RPMI8226 (cell line): ENCODE measurements around the gene CDC27.
"Not testable (repeated sequence)": the region's sequence is repeated elsewhere in the genome, so short reads cannot be mapped to it uniquely, and the experiment has no call there.

Experiments
- DNase-seq: peaks from one replicate; pipeline ENCODE4 v3.0.0-alpha.2; 2015

CDC27 gene

GRCh38 chr17:47120521-47121095 lies 68.5 kb downstream of the CDC27 start:
- no peak for DNase-seq

GRCh38 chr17:47119746-47120520 lies 69.2 kb downstream of the CDC27 start:
- DNase-seq = no peak

DNA sequence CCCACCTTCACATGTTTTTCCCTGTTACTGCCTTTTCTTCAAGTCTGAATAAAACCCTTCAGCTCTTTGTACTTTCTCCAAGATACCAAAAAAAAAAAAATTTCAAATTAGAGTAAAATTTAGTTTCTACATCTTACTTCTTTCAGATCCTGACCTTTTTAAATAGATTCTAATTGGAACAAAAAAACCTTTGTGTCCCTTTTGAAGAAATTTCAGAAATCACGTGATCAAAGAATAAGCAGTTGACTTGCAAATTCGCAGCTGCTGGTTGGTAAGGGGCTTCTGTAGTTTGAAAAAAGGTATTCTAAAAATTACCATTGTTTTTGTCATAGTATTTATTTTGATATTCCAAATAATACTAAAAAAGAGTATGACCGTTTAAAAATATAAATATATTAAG lies 71.7 kb downstream of the CDC27 start:
- DNase-seq = no peak

DNA sequence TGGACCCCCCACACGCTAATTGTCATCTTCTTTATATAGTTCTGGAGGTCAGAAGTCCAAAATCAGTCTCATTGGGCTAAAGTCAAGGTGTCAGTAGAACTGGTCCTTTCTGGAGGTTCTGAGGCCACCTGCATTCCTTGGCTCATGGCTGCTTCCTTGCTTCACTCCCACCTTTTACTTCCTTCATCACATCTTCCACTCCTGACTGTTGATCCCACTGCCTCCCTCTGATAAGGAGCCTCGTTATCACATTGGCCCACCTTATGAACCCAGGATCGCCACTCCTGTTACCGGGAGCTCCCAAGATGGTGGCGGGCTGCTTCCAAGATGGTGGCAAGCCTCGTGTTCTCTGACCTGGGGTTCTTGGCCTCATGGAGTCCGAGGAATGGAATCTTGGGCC lies 83.0 kb downstream of the CDC27 start:
- no peak for DNase-seq

DNA sequence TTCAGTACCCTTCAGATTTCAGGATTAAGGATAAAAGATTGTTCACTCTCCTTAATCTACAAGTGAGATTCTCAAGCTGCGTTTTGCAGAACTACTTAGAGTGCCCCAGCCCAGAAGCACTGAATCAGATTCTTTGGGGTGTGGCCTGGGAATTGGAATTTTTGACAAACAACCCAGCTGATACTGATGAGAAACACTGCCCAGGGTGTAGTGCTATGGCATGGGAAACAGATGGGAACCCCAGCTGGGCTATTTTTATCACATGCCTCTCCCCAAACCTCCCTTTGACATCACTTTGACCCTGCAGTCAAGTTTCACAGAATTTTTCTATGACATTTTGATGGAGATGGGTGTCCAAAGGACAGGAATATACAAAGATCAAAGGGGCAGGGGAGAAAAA lies 83.8 kb downstream of the CDC27 start:
- not testable (repeated sequence) for DNase-seq

DNA sequence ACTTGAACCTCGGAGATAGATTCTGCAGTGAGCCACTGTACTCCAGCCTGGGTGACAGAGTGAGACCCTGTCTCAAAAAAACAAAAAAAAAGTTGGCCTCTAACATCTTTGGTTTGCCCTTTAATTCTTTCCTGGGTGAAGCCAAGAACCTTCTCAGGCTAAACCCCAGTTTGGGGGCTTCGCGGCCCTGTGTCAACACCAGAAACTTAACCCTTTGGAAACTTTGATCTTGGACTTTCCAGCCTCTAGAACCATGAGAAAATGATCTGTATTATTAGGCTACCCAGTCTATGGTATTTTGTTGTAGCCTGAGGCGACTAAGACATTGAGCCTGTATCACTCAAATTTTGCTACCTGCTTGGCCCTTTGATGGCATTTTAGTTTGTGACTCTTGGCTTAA lies 86.2 kb downstream of the CDC27 start:
- DNase-seq = no peak

DNA sequence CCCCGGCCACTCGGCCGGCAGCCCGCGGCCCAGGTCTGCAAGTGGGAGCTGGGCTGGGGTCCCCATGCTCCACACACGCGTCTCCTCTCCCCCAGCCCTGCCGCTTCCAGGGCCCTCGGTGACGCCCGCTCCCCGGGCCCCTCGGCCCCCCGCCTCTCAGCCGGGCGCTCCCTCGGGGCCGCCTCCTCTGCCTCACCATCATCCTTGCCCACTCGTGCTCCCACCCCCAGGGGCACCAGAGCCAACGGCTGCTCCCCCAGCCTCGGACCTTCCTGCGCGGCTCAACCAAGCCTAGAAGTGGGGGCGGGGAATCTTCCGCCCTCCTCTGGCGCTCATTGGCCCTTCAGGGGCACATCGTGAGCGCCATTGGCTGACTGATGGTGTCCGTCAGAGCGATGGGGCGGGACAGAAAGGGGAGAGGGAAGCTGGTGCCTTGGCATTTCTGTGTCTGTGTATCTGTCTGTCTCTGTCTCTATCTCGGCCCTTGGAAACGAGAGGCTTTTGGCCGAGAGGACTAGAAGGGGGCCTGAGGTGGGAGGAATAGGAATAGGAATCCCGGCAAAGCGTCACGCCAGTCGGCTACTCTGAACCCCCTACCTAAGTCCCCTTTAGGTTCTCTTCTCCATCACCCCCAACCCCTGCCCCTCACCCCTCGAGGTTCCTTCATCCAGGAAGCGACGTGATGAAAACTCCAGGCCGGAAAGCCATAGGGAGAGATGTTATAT lies 88.9 kb downstream of the CDC27 start:
- DNase-seq = peak; percentile 93

- peak; percentile 16 for DNase-seq
Measured at GRCh38 chr17:47099451-47099986, 89.6 kb downstream of the CDC27 start.

- no peak for DNase-seq
Measured at GRCh38 chr17:47096343-47096742, 92.8 kb downstream of the CDC27 start.

DNA sequence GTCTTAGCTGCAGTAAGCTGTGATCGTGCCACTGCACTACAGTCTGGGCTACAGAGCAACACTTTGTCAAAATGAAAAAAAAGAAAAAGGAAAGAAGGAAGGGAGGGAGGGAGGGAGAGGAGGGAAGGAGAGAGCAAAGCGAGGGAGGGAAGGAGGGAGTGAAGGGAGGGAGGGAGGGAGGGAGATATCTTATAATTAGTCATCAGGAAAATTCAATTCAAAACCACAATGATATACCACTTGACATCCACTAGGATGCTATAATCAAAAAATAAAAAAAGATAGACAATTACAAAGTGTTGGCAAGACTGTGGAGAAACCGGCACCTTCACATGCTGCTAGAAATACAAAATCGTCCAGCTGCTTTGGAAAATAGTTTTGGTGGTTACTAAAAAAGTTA lies 93.8 kb downstream of the CDC27 start:
- DNase-seq = no peak

DNA sequence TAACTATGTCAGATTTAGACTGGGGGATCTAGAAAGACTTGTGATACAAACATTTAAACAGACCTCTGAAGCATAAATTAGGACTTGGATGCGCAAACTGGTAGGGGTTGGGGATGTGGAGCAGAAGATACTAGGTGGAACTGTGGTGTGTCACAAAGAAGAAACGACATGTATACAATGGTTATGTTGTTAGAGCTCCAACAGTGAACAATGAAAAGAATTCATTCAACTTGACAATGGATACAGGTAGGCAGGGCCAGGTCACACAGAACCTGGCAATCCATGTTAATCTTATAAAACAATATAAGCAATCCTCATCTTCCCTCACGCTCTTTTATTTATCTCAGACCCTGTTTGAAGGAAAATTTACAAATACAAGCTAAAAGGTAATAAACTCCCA lies 102.0 kb downstream of the CDC27 start:
- DNase-seq = no peak

- DNase-seq = no peak
Measured at GRCh38 chr17:47085736-47086135, 103.4 kb downstream of the CDC27 start.

DNA sequence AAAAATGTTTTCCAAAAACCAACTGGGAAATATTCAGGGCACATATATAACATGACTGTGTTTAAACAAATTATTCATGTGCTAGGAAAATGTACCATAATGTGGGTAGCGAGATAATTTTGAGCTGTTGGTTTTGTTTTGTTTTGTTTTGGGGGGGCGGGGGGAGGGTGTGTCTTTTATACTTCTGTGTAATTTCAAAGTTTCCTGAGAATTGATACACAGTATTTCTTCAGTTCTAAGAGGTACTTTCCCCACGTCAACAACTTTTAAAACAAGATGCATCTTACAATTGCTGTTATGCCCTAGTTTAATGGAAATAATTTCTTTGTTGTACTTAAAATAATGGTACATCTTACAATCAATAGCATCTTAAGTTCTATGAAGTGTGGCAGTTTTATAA lies 110.3 kb downstream of the CDC27 start:
- no peak for DNase-seq

DNA sequence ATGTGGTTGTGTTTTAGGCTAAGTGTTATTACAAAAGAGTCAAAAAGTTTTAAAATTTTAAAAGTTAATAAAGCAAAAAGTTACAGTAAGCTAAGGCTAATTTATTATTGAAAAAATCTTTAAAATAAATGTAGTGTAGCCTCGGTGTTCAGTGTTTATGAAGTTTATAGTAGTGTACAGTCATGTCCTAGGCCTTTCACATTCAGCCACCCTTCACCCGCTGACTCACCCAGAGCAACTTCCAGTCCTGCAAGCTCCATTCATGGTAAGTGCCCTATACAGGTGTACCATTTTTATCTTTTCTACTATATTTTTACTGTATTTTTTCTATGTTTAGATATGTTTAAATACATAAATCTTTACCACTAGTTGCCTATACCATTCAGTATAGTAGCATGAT lies 111.5 kb downstream of the CDC27 start:
- no peak for DNase-seq

GRCh38 chr17:47076171-47076570 lies 112.9 kb downstream of the CDC27 start:
- no peak for DNase-seq

GRCh38 chr17:47074361-47074760 lies 114.7 kb downstream of the CDC27 start:
- not testable (repeated sequence) for DNase-seq

DNA sequence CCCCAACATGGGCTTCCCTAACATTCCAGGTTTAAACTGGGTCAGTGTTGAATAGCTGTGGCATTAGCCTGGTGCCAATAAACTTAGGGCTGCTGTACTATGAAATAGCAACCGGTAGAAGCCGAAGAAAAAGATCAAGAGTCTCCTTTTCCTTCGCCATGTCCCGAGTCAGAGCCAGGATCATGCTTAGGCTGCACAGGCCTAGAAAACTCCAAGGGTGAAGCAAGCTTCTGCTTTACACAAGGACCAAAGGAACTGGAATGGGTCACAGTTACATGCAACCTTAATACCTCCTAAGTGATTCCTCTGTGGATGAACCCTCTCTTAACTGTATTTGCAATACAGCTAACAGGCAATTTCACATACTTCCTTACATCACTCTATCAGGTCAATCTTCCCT lies 115.5 kb downstream of the CDC27 start:
- DNase-seq = not testable (repeated sequence)

GRCh38 chr17:47072886-47073285 lies 116.2 kb downstream of the CDC27 start:
- DNase-seq = no peak

GRCh38 chr17:47071171-47071570 lies 117.9 kb downstream of the CDC27 start:
- DNase-seq = not testable (repeated sequence)

- not testable (repeated sequence) for DNase-seq
Measured at GRCh38 chr17:47070266-47070665, 118.8 kb downstream of the CDC27 start.
